K562 (cell line): ENCODE results near the gene LSS. TPM values are rescaled to one million over a fixed set of nuclear protein-coding genes. Genes with fewer than 3 reads are reported as not detected.

Experiments
- AFF4 ChIP-seq: sonication (generic); formaldehyde crosslinking; IDR thresholded peaks from 2 replicates; pipeline ENCODE4 v1.8.0; 2023; ENCODE audit warnings: mild to moderate bottlenecking, missing genetic modification reagents
- HMGXB4 ChIP-seq: sonication (generic); formaldehyde crosslinking; IDR thresholded peaks from 2 replicates; pipeline ENCODE4 v1.8.1; 2023; ENCODE audit warnings: mild to moderate bottlenecking, missing genetic modification reagents
- L3MBTL2 ChIP-seq: fragments of 450-650 bp; IDR thresholded peaks from 2 replicates; pipeline ENCODE4 v1.6.1; 2016; ENCODE audit warnings: mild to moderate bottlenecking, moderate library complexity
- LEF1 ChIP-seq: fragments of 450-650 bp; IDR thresholded peaks from 2 replicates; pipeline ENCODE4 v1.6.1; 2016; ENCODE audit warnings: mild to moderate bottlenecking
- MBD2 ChIP-seq: sonication (generic); IDR thresholded peaks from 2 replicates; pipeline ENCODE4 v1.6.1; 2016; ENCODE audit warnings: low read depth, borderline replicate concordance
- MCM7 ChIP-seq, 2 experiments: fragments of 450-650 bp; IDR thresholded peaks; 2 replicates each; pipeline ENCODE4 v1.6.1; 2016 to 2018
- NFRKB ChIP-seq: fragments of 450-650 bp; IDR thresholded peaks from 2 replicates; pipeline ENCODE4 v1.6.1; 2016; ENCODE audit warnings: low read depth
- NR3C1 ChIP-seq: sonication (generic); formaldehyde crosslinking; IDR thresholded peaks from 2 replicates; pipeline ENCODE4 v1.8.1; 2022; ENCODE audit warnings: missing genetic modification reagents
- PURB ChIP-seq: sonication (generic); formaldehyde crosslinking; IDR thresholded peaks from 2 replicates; pipeline ENCODE4 v1.9.0; 2021; ENCODE audit warnings: low read depth, mild to moderate bottlenecking, missing genetic modification reagents
- SMARCE1 ChIP-seq: fragments of 450-650 bp; IDR thresholded peaks from 2 replicates; pipeline ENCODE4 v1.7.1; 2016; ENCODE audit warnings: mild to moderate bottlenecking
- SRSF3 ChIP-seq: fragments of 200-400 bp; formaldehyde crosslinking; IDR thresholded peaks from 2 replicates; pipeline ENCODE4 v1.6.1; 2016; ENCODE audit warnings: mild to moderate bottlenecking, low read length, moderate library complexity; ENCODE audit not compliant: insufficient read depth
- TCF7 ChIP-seq: sonication (generic); IDR thresholded peaks from 2 replicates; pipeline ENCODE4 v1.6.1; 2016; ENCODE audit warnings: antibody characterized with exemption, borderline replicate concordance
- ZBTB1 ChIP-seq: sonication (generic); formaldehyde crosslinking; IDR thresholded peaks from 2 replicates; pipeline ENCODE4 v1.8.1; 2023; ENCODE audit warnings: missing genetic modification reagents, low read depth, mild to moderate bottlenecking, borderline replicate concordance
- ZNF766 ChIP-seq: fragments of 200-800 bp; sonication (Bioruptor generic); conservative IDR thresholded peaks from 2 replicates; pipeline ENCODE4 v1.6.1; 2016; ENCODE audit warnings: missing genetic modification characterization, missing compliant biosample characterization
- polyA plus RNA-seq, 8 experiments: library from polyadenylated mRNA; depleted of rRNA in 4 of 8; stranded (reverse) in 5 of 8; unstranded in 3 of 8; fragments of >200 nt; fragmentation: Nextera tagmentation in 2 of 8; fragmentation: Illumina TruSeq in 1 of 8; extraction: Ambion mirVana in 2 of 8; extraction: Trizol in 1 of 8; gene quantifications; 2 replicates each; pipeline versions ENCODE4 v1.2.1 to v1.2.3, GENCODE V29; 2011 to 2014; ENCODE audit warnings: inconsistent platforms in 1 of 8, missing spikeins in 1 of 8
- total RNA-seq, 7 experiments: library from RNA; depleted of rRNA in 6 of 7; stranded (reverse); fragments of >200 nt in 6 of 7; fragmentation: Illumina TruSeq in 2 of 7; extraction: Trizol in 2 of 7; gene quantifications; 2 replicates each; pipeline versions ENCODE4 v1.2.1 to v1.2.3, GENCODE V29; 2011 to 2021; ENCODE audit warnings: low replicate concordance in 1 of 7
- TF ChIP-seq, protein P1 (sequence below): fragments of 450-650 bp; IDR thresholded peaks from 2 replicates; pipeline ENCODE4 v1.6.1; 2014; ENCODE audit warnings: low read depth, mild to moderate bottlenecking, moderate library complexity, borderline replicate concordance
- TF ChIP-seq, protein P2 (sequence below): fragments of 450-650 bp; IDR thresholded peaks from 2 replicates; pipeline ENCODE4 v1.6.1; 2016; ENCODE audit warnings: borderline replicate concordance
- TF ChIP-seq, protein P3 (sequence below): fragments of 250-450 bp; sonication (Bioruptor Pico); IDR thresholded peaks from 2 replicates; pipeline ENCODE4 v1.8.0; 2021; ENCODE audit warnings: borderline replicate concordance, mild to moderate bottlenecking, moderate library complexity; ENCODE audit not compliant: poor library complexity, severe bottlenecking

Gene LSS
- total and polyA plus RNA-seq, 9 of the 15 experiments (the other 6 are each of a cell fraction or from before 2014, with no cell fraction given): 2.2 to 89.5 (median 37.4) TPM

DNA sequence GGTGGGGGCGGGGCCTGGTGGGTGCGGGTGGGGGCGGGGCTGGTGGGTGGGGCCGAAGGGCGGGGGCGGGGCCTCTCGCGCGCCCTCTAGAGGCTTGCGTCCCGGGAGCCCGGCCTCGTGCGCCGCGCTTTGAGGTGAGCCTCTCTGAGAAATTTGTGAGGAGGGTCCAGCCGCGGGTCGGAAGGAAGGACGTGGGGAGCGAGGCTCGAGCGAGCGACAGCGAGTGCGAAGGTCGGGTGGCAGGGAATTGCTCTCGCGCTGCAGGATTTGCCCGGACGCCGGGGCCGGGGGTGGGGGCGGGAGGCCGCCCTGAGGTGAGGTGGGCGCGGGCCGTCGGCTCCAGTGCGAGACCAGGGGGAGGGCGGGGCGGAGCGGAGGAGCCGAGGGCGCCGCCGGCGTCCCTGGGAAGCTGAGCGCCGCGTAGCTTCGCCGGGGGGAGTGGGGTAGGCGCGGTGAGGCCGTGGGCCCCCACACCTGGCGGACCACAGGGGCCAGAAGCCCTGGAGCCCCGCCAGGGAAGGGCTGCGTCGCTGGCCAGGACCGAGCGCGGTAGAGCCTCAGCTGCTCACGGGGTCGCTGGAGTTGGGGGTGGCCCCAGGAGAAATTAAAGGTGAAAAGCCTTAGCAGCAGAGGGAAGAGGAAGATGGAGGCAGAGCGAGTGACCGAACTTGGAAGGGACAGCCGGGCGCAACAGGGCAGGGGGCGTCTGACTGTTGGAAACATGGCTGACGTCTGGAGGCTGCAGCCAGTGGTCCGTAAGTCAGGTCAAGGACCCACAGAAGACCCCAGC, 754 bp upstream of the LSS start (continued):
- TF ChIP-seq MCM7 (IDR thresholded peaks at IDR 0.05) (no peak), MBD2 (0 out of 2 replicates have a peak, but pooled peaks have one; percentile 14), LEF1 (0 out of 2 replicates have a peak, but pooled peaks have one; percentile 26), HMGXB4 (CRISPR knock-in tag) (peak; percentile 77; the same call in 1 of the 2 replicates), NR3C1 (peak; percentile 37; the same call in 1 of the 2 replicates), SMARCE1 (0 out of 2 replicates have a peak, but pooled peaks have one; percentile 15), NFRKB (0 out of 2 replicates have a peak, but pooled peaks have one; percentile 30), L3MBTL2 (peak; percentile 97), ZNF766 (CRISPR knock-in tag) (peak; percentile 27; the same call in 1 of the 2 replicates), ZBTB1 (peak; percentile 47; the same call in 1 of the 2 replicates), PURB (CRISPR knock-in tag) (no peak), SRSF3 (no peak), AFF4 (peak; percentile 75; the same call in 1 of the 2 replicates), TCF7 (0 out of 2 replicates have a peak, but pooled peaks have one; percentile 10)
- TF ChIP-seq, protein P1, sequence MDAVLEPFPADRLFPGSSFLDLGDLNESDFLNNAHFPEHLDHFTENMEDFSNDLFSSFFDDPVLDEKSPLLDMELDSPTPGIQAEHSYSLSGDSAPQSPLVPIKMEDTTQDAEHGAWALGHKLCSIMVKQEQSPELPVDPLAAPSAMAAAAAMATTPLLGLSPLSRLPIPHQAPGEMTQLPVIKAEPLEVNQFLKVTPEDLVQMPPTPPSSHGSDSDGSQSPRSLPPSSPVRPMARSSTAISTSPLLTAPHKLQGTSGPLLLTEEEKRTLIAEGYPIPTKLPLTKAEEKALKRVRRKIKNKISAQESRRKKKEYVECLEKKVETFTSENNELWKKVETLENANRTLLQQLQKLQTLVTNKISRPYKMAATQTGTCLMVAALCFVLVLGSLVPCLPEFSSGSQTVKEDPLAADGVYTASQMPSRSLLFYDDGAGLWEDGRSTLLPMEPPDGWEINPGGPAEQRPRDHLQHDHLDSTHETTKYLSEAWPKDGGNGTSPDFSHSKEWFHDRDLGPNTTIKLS: no peak
- TF ChIP-seq, protein P2, sequence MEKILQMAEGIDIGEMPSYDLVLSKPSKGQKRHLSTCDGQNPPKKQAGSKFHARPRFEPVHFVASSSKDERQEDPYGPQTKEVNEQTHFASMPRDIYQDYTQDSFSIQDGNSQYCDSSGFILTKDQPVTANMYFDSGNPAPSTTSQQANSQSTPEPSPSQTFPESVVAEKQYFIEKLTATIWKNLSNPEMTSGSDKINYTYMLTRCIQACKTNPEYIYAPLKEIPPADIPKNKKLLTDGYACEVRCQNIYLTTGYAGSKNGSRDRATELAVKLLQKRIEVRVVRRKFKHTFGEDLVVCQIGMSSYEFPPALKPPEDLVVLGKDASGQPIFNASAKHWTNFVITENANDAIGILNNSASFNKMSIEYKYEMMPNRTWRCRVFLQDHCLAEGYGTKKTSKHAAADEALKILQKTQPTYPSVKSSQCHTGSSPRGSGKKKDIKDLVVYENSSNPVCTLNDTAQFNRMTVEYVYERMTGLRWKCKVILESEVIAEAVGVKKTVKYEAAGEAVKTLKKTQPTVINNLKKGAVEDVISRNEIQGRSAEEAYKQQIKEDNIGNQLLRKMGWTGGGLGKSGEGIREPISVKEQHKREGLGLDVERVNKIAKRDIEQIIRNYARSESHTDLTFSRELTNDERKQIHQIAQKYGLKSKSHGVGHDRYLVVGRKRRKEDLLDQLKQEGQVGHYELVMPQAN: peak; percentile 74; the same call in 1 of the 2 replicates
- TF ChIP-seq, protein P3, sequence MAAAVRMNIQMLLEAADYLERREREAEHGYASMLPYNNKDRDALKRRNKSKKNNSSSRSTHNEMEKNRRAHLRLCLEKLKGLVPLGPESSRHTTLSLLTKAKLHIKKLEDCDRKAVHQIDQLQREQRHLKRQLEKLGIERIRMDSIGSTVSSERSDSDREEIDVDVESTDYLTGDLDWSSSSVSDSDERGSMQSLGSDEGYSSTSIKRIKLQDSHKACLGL (CRISPR knock-in tag): no peak
